Stimulated activated CD8-positive, alpha-beta memory T cell treated with anti-CD3 and anti-CD28 coated beads, Interleukin-12 subunit alpha, Interleukin-12 subunit beta, amount 100 ng/mL, for 1 hour (primary cell): Measurements from ENCODE around the gene CORO6.
"Not testable (repeated sequence)": the region's sequence is repeated elsewhere in the genome, so short reads cannot be mapped to it uniquely, and the experiment has no call there.

ENCODE experiments used
- DNase-seq: peaks from one replicate; pipeline ENCODE4 v3.0.0-alpha.2; 2020; ENCODE audit warnings: low read depth

Gene CORO6

DNA sequence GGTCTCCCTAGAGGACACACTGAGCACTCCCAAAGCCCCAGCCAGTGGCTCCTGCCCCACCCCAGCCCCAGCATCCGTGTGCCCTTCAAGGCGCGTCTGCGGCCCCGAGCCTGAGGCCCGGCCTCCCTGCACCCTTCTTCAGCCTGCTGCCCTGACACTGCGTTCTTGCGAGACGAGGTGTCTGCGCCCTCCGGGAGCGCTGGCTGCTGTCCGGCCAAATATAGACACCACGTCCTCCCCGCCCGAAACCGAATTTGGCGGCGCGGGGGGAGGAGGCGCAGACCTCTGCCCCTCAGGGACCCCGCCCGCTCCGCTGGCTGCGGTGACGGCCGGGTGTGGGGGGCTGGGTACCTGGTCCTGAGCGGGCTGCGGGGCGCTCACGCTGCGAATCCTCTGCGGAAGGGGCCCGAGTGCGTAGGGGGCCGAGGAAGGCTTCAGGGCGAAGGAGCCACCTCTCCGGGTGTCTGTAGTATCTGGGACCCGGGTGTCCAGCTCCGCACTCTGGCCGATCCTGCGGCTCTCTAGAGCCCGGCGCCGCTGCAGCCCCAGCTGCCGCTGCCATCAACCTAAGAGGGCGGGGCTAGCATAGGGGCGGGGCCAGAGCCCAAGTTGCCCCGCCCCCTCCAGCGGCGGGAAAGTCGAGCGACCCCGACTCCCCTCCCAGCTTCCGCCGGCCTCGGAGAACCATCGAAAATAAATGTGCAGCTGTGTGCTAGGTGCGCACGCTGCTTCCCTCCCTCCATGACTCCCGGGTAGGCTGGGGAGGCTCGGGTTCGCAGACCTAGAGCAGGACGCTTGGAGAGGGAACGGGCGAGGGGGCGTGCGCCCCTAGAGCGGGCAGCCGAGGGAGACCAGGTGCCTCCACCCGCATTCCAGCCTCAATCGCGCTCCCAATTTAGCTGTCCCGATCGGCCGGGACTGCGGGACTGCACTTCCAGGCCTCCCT lies at the start of gene CORO6:
Gene CORO6 (minus strand): TSS at position 576 of the 946 bp plus-strand sequence. CDS start 1,491 bp downstream, outside the sequence.
- DNase-seq, result no peak

DNA sequence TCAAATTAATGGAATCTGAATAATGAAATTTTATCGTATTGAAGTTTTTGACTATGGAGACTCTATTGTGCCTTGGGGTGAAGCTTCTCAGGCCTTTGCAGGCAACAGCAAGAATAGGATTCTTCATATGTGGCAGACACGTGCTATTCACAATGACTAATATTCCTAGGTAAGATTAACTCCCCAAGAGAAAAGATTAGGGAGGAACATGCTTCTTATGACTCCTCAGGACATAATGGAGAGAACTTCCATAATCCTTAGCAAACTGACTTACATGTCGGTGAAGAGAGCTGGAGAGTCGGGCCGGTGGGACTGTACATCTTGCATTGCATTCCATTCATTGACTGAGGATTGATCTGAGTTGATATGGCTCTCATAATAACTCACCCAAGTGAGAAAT lies 48.9 kb upstream of the CORO6 start:
- no peak for DNase-seq

DNA sequence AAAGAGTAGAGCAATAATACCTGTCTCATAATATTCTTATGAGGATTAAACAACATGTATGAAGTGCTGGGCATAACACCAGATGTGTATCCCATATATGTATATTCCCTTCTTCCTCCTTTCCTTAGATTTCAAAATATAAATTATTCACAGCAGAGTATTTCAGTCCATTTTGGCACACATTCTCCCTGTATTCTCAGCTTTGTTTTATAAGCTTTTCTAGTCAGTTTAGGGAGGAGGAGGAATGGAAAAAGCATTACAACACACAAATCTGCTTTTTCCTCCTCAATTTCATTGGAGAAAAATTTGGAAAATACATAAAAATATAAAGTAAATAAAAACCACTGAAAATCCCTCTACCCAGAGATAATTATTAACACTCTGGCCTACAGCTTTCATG lies 46.6 kb upstream of the CORO6 start:
- no peak for DNase-seq

DNA sequence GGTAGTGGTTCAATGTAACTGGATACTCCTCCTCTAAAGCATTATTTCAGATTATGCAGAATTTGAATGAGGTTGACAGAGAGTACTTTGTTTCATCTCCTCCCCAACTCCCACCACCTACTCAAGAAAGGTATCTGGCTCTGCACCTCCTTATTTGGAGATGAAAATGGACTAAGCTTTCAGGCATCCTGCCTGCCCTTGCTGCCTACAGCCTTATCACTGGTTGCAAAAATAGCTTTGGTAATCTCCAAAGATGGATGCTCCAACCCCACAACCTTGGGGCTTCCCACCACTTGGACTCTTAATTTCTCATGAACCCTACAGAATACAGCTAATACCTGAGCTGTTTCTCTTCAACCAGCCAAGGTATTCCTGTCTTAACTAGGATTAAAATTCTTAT lies 45.3 kb upstream of the CORO6 start:
- no peak for DNase-seq

DNA sequence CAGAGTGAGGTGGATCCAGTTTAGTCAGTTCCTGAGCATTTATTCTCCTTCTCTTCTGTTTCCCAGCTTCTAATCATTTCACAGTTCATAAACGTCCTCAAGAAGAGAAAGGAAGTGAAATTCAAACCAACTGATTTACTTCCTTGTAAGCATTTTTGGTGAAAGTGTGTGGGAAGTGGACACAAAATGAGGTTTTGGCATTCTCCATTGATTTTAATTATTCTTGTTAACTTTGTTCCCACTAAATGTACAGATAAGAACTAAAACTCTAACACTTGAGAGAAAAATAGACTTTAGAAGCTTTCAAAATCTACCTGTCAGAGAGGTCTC lies 42.7 kb upstream of the CORO6 start:
- DNase-seq, result no peak

DNA sequence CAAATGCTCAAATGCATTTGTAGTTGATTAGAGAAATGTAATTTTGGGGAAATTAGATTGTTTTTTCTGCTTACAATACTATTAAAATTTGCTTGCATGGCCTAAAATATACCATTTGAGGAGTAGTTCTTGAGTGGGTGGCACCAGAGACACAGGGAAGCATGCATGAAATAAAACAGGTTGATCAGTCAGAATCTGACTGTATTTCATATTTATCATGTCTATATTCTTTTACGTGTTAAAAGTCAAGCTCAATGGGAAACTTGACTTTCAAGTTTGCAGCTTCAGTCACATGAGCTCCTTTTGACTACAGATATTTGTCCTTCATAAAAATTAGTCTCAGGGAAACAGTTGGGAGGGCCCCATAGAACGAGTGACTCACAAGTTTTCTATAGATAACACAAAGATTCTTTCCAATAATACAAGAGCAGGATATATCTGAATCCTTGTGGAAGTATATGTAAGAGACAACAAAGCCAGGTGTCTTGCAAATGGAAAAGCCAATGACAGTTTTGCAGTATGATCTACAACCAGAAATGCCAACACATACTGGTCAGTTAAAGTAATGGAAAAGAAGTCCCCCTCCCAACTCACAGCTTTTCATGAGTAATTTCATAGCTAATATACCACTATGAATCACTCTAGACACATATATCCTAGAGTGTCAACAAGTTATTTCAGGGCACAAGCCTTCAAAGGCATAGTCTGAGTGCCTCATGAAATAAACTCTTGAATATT lies 42.2 kb upstream of the CORO6 start:
- no peak for DNase-seq

DNA sequence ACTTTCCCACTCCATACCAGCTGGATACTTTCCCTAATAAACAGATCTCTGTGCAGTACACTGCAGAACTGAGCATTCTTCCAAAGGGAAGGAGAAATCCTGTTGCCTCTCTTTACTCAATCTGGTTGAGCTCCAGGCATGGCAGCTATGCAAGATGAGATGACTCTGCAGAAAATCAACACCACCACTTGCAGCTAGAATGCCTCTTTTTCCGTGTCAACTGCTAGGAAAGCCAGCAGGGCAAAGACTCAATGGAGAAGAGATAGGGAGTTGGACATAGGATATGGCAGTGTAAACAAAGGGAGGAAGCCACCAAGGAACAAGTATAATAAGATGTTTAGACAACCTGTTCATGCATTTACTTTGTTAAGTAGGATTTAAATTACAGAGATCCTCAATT lies 40.4 kb upstream of the CORO6 start:
- DNase-seq, result no peak

DNA sequence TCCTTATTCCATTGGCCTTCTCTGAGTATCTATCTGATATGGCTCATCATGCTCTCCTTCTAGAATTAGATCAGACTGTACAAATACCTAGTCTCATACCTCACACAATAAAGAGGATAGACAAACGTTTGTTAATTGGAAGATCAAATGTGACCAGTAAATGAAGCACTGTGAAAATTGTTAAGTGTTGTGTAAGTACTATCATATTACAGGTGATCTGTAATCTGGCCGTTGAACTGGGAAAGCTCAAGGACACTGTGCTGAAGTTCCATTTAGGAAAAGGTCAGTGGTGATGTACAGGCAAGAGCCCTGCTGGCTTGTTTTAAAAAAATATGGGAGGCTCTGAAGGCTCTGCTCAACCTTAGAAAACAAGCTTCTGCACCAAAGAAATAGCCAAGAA lies 38.5 kb upstream of the CORO6 start:
- DNase-seq, result no peak

DNA sequence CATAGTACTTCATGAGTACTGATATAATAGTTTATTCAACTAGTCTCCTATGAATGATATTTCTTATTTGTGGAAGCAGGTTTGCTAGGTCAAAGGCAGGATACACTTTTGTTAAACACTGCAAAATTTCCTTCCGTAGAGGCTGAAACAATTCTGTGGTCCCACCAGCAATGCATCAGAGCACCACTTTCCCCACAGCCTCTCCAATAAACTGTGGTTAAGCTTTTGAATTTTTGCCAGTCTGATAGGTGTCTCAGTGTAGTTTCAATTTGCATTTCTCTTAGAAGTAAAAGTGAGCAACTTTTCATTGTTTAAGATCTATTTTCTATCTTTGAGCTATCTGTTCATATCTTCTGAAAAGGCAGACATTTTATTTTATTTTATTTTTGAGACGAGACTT lies 36.4 kb upstream of the CORO6 start:
- DNase-seq, result no peak

DNA sequence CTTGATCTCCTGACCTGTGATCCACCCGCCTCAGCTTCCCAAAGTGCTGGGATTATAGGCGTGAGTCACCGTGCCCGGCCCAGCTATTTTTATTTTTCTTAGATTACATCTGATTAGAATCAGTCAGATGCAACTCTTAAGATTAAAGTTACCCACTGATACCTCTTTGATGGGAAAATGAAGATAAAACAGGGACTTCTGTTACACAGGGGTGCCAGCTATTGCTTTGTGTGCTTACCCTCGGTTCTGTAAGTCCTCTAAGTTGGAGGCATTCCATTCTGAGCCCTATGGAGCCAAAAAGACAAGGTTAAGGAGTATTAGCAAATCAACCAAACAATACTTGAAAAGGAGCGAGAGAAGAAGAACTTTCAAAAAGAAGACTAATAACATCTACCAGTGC lies 32.6 kb upstream of the CORO6 start:
- DNase-seq, result no peak

DNA sequence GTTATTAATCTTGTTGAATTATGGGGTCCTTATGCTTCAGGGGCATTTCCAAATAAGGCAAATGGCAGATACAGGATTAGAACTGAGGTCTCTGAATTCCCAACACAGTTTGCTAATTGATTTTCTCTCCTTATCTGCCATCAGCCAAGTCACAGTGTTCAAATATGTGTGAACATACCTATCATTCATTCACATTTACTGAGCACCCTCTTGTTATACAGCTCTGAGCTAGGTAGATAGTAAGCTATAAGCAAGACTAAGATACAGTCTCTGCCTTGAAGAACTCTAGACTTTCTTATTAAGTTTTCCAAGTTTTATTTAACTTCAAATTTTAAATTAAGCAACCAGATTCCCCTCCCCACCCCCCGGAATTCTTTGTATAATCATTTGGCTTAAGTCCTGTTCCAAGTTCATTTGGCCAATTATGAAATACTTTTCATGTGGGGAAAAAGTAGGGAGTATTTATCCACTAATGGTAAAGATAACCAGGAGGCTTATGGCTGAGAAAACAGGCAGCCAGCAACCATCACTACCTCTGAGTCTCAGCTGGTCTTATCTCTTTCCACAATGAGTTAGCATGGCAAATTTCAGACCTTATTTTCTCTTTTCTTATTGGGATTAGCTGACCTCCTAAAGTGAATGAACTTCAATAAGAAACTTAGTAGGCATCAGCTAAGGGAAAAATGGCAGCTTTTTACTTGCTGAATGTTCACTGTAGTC lies 31.4 kb upstream of the CORO6 start:
- DNase-seq, result no peak

DNA sequence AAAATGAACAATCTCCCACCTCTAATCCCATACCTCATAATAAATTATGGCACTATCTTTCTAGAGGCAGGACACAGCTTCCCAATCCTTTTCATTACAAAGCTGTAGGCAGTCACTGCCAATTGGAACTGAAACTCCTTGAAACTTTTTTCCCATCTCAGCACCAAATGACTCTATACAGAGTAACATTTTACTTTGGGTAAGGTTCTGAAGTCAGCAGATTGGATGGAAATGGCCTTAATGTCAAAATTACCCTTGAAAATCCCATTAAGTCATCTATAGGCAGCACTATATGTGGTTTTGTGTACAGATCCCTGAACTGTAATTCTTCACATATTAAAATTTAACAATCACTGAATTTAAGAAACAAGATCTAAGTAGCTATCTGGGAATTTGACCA lies 30.3 kb upstream of the CORO6 start:
- DNase-seq, result no peak

DNA sequence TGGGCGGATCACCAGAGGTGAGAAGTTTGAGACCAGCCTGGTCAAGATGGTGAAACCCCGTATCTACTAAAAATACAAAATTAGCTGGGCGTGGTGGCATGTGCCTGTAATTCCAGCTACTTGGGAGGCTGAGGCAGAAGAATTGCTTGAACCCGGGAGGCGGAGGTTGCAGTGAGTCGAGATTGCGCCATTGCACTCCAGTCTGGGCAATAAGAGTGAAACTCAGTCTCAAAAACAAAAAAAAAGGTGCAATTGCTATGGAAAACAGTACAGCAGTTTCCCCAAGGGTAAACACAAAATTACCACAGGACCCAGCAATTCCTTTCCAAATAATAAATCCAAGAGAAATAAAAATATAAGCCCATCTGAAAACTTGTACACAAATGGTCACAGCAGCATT lies 29.2 kb upstream of the CORO6 start:
- not testable (repeated sequence) for DNase-seq

DNA sequence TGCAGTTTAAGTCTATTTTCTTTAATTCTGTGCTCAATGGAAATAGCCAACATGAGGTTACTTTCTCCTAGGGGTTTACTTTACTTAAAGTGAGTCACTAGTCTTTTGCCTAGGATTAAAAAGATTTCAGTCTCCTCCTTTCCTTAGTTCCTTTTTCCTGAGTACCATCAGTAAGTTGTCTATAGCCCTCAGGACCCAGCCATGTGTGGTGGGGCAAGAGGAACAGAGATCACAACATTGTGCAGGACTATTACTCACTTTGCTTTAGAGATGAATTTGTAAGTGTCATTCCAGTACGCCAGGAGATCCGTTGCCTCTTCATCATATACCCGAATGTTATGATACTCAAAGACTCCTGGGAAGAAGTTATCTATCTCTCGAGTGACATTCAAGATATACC lies 27.7 kb upstream of the CORO6 start:
- no peak for DNase-seq

DNA sequence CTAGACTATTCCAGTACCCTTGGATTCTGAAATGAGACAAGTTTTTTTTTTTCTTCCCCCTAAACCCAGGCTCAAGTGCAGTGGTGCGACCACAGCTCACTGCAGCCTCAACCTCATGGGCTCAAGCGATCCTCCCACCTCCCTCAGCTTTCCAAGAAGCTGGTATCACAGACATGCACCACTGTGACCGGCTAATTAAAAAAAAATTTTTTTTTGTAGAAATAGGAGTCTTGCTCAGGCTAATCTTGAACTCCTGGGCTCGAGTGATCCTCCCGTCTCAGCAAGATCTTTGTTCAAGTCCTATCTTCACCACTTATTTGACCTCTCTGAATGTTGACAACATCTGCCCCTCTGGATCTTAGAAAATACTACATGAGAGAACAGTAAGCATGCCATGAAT lies 26.6 kb upstream of the CORO6 start:
- DNase-seq, result no peak

DNA sequence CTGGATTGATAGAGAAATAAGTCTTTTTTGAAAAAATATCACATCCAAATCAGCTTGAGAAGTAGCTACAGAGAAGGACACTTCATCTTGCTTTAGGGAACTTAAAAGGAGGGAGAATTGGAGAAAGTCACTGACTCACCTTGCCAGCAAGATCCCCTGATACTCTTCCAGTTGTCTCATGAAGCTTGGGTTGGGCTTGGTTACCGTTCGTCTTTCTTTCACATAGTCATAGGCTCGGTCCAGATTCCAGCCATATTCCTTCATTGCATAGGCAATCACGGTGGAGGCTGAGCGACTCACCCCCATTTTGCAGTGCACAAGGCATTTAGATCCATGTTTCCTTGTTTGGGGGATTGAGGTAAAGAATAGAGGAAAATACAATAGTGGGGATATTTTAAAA lies 25.3 kb upstream of the CORO6 start:
- DNase-seq, result no peak

DNA sequence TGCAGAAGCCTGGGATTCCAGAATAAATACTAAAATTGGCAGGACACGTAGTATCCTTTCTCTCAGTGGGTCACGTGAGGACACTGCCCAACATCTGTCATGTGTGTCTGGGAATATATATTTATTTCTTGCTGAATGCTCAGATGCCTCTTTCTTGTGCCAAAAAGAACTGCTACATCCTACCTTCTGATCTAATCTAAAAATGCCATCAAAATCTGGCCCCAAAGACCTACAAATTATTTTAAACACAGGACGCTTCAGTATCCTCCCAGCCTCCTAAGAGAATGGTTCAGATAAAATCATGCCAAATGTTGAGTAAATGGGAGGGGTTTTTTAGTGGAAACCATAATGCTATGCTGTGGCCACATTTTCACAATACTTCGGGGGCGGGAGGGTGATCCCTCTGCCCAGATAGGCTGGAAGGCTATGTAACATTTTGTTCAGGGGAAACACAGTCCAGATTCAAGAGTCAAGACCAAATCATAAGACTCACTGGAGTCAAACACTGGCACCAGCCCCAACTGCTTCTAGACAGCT lies 22.9 kb upstream of the CORO6 start:
- no peak for DNase-seq

DNA sequence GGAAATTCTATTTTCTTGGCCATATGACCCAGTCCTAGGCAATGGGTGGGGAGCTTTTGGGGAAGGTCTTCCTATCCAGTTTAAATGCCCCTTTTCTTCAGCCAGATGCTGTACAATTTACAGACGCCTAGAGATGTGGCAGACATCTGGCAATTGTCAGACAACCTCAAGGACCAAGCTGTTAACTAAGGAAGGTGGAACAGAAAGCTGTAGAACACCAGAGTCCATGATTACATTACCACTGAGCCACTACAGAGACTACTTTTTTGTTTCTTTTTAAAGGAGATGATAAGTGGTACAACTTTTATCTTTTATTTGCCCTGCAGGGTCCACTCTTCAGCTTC lies 21.1 kb upstream of the CORO6 start:
- DNase-seq, result no peak

DNA sequence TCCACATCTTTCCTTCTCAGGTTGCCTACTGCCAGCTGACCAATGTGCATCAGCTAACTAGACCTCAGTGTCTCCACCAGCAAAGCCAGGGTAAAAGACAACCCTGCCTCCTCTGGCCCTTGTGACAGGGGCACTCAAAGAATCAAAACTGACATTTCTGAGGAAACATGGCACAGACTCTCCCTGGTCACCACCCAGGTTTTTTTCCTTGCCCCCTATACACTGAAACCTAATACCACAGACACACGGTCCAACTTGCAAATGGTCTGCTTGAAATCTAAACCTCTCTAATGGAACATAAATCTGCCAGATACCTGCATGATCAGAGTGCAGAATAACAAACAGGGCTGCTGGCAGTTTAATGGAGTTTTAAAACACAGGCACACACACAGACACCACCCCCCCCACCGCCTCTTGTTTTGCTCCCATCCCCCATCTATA lies 19.5 kb upstream of the CORO6 start:
- DNase-seq, result no peak

DNA sequence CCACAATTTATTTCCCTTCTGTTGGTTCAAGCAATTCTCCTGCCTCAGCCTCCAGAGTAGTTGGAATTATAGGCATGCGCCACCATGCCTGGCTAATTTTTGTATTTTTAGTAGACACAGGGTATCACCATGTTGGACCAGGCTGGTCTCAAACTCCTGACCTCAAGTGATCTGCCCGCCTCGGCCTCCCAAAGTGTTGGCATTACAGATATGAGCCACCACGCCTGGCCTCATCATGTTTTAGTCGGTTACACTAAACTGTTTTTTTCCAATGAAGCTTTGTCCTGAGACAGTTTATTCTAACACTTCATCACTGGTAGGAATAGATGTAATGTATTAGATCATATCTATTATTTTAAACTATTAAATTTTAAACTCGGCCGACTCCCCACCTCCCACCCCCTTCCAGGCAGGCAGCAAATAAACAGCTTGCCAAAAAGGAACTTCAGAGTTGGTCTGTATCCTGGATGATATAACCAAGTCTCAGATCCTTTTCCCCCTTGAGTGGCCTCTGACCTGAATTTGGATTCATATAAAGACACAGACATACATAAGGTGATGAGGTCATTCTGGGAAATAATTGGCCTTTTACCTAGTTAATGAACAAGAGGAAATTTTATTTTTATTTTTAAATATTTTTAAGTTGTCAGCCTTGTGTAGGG lies 18.4 kb upstream of the CORO6 start:
- DNase-seq, result no peak

DNA sequence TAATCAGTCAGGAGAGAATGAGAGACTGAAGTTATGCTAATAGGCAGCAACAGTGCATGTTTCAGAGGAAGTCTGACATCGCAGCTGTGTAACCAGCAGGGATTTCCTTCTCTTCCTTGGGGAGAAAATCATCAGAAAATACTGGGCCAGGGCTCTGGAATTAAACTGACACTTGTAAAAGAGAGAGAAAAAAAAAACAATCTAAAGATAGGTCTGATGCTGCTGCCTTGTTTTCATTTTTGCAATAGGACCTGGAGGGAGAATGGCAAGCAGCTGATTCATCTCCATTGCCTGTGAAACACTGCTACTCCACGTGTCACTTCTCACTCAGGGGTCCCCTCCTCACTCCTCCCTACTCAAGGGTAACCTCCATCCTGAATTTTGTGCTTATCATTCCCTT lies 17.7 kb upstream of the CORO6 start:
- DNase-seq, result no peak

DNA sequence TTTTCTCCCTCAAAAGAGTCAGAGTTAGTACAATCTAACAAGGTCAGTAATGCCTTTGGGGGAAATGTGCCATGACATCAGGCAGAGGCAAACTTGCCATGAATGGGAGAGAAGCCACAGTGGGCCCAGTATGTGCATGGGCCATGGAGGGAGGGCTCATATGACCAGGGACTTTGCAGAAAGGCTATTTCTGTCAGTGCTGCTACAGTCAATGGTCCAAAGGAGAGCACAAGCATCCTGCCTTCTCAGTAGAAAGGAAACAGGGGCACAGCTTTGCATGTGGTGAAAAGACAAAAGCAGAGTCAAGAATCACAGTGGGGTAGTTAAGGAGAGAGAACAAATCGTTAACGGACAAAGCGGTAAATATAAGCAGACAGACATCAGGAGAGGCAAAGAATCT lies 11.2 kb upstream of the CORO6 start:
- no peak for DNase-seq
